GM23338 (cell line): ENCODE results near the gene CDK5RAP2.

Experiments
- CREB1 ChIP-seq: fragments of 250-450 bp; sonication (Bioruptor Pico); IDR thresholded peaks from 2 replicates; pipeline ENCODE4 v1.5.0; 2020; ENCODE audit warnings: low read depth, mild to moderate bottlenecking, moderate library complexity
- EZH2 ChIP-seq: fragments of 200-600 bp; sonication (generic); IDR thresholded peaks from one replicate; pipeline ENCODE4 v1.8.0; 2017; ENCODE audit warnings: antibody characterized with exemption, mild to moderate bottlenecking, low read depth; ENCODE audit not compliant: unreplicated experiment
- EZH2phosphoT487 ChIP-seq: fragments of 200-600 bp; sonication (generic); IDR thresholded peaks from one replicate; pipeline ENCODE4 v1.8.1; 2018; ENCODE audit warnings: antibody characterized with exemption; ENCODE audit not compliant: unreplicated experiment
- JUNB ChIP-seq: IDR thresholded peaks from one replicate; pipeline ENCODE4 v1.6.1; 2016; ENCODE audit warnings: antibody characterized with exemption; ENCODE audit not compliant: unreplicated experiment
- POLR2AphosphoS5 ChIP-seq: IDR thresholded peaks from 2 replicates; pipeline ENCODE4 v1.6.1; 2016; ENCODE audit warnings: antibody characterized with exemption, low read depth
- ZNF331 ChIP-seq: fragments of 250-450 bp; sonication (Bioruptor Pico); IDR thresholded peaks from 2 replicates; pipeline ENCODE4 v1.5.0; 2020; ENCODE audit warnings: low read depth, mild to moderate bottlenecking, moderate library complexity
- TF ChIP-seq, protein P1 (sequence below), 2 experiments: fragments of 200-600 bp in 1 of 2; sonication (generic) in 1 of 2; conservative IDR thresholded peaks; 2 replicates each; pipeline versions ENCODE4 v1.5.1 to v1.6.1; 2016 to 2017; ENCODE audit warnings: antibody characterized with exemption in 2 of 2, low read depth in 2 of 2, mild to moderate bottlenecking in 2 of 2, moderate library complexity in 1 of 2
- TF ChIP-seq, protein P2 (sequence below): IDR thresholded peaks from one replicate; pipeline ENCODE4 v1.6.1; 2018; ENCODE audit warnings: antibody characterized with exemption; ENCODE audit not compliant: unreplicated experiment

DNA sequence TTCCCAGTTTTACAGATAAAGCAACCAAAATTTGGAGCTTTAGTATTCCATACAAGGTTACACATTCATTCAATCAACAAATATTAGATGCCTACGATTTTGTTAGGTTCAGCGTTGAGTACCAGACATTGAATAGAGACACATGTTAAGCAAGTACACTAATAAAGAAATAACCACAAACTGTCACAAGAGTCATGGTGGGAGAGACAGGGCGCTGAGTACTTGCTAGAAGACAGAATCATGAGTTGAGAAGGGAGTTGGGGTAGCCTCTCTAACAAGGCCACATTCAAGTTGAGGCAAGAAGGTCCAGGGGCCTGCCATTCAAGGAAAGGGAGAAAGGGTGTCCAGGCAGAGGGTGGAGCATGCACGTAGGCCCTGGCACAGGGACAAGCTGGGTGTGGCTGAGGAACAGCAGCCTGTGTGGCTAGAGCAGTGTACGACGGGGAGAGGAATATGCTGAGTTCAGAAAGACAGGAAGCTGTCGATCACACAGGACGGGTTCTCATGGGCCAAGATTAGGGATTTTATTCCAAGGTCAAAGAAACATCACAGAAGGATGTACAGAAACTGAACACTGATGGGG, 17.0 kb downstream of the CDK5RAP2 start:
- no peak for TF ChIP-seq JUNB
- TF ChIP-seq, protein P1, sequence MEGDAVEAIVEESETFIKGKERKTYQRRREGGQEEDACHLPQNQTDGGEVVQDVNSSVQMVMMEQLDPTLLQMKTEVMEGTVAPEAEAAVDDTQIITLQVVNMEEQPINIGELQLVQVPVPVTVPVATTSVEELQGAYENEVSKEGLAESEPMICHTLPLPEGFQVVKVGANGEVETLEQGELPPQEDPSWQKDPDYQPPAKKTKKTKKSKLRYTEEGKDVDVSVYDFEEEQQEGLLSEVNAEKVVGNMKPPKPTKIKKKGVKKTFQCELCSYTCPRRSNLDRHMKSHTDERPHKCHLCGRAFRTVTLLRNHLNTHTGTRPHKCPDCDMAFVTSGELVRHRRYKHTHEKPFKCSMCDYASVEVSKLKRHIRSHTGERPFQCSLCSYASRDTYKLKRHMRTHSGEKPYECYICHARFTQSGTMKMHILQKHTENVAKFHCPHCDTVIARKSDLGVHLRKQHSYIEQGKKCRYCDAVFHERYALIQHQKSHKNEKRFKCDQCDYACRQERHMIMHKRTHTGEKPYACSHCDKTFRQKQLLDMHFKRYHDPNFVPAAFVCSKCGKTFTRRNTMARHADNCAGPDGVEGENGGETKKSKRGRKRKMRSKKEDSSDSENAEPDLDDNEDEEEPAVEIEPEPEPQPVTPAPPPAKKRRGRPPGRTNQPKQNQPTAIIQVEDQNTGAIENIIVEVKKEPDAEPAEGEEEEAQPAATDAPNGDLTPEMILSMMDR (conservative IDR thresholded peaks at IDR 0.05; ENCODE audit: low read depth in 2 of 2) = no peak
- no peak for TF ChIP-seq POLR2AphosphoS5
- no peak for TF ChIP-seq EZH2
- no peak for TF ChIP-seq CREB1 (CRISPR knock-in tag)
- TF ChIP-seq, protein P2, sequence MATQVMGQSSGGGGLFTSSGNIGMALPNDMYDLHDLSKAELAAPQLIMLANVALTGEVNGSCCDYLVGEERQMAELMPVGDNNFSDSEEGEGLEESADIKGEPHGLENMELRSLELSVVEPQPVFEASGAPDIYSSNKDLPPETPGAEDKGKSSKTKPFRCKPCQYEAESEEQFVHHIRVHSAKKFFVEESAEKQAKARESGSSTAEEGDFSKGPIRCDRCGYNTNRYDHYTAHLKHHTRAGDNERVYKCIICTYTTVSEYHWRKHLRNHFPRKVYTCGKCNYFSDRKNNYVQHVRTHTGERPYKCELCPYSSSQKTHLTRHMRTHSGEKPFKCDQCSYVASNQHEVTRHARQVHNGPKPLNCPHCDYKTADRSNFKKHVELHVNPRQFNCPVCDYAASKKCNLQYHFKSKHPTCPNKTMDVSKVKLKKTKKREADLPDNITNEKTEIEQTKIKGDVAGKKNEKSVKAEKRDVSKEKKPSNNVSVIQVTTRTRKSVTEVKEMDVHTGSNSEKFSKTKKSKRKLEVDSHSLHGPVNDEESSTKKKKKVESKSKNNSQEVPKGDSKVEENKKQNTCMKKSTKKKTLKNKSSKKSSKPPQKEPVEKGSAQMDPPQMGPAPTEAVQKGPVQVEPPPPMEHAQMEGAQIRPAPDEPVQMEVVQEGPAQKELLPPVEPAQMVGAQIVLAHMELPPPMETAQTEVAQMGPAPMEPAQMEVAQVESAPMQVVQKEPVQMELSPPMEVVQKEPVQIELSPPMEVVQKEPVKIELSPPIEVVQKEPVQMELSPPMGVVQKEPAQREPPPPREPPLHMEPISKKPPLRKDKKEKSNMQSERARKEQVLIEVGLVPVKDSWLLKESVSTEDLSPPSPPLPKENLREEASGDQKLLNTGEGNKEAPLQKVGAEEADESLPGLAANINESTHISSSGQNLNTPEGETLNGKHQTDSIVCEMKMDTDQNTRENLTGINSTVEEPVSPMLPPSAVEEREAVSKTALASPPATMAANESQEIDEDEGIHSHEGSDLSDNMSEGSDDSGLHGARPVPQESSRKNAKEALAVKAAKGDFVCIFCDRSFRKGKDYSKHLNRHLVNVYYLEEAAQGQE = no peak
- TF ChIP-seq ZNF331 = no peak
- no peak for TF ChIP-seq EZH2phosphoT487
